ENCODE measurements around the gene NAPEPLD.
"Not testable (repeated sequence)": the region's sequence is repeated elsewhere in the genome, so short reads cannot be mapped to it uniquely, and the experiment has no call there.

Gene NAPEPLD

GRCh38 chr7:103143868-103144267, 5.0 kb downstream of the NAPEPLD start:
- DNase-seq, result no peak

DNA sequence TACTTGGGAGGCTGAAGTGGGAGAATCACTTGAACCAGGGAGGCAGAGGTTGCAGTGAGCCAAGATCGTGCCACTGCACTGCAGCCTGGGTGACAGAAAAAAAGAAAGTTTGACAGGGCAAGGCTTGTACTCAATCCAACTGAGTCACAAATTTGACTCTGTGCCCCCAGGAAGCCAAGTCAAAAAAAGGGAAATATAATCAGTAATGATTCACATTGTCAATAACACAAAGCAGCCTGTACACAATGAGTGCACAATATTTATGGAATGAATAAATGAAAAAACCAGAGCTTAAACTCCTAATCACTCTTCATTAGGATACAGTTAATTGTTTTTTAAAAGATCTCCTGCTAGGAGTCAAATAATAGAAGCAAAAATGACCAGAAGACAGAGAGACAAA, 6.4 kb downstream of the NAPEPLD start:
- DNase-seq, result no peak

GRCh38 chr7:103141753-103142404, 7.0 kb downstream of the NAPEPLD start:
- DNase-seq, result no peak

DNA sequence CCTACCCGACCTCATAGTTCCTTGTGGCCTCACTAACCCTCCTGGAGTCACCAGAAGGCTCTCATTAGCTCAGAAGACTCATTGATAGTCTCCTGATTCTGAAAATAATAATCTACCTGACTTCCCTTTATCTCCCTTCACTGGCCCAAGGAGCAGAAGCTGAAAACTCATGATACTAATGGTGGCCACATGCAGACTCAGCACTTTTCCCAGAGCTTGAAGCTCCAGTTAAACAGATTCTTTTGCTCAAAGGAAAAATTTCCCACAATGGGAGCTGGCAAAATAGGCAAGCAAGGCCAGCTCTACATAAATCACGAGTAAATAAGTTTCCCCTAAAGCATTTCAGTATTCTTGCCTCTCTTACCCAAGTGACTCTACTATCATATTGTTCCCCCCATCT, 8.2 kb downstream of the NAPEPLD start:
- DNase-seq, result no peak

DNA sequence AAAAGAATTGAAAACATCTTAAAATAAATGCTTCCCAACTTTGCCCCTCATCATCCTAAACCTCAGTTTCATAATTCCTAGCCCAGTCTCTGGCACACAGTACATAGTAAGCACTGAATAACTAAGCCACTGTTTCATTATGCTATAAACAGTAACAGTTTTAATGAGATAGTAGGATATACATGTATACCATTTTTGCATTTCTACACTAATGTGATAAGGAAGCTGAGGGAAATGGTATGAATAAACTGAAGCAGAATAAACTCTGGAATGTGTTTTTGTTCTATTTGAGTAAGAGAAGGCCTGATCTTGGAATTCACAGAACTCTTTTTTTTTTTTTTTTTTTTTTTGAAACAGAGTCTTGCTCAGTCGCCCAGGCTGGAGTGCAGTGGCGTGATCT, 8.8 kb downstream of the NAPEPLD start:
- DNase-seq, result no peak

GRCh38 chr7:103134836-103135554, 13.9 kb downstream of the NAPEPLD start:
- DNase-seq, result no peak

GRCh38 chr7:103132995-103133688, 15.8 kb downstream of the NAPEPLD start:
- no peak for DNase-seq

- no peak for DNase-seq
These were observed 17.8 kb downstream of the NAPEPLD start for GRCh38 chr7:103130901-103131624.

DNA sequence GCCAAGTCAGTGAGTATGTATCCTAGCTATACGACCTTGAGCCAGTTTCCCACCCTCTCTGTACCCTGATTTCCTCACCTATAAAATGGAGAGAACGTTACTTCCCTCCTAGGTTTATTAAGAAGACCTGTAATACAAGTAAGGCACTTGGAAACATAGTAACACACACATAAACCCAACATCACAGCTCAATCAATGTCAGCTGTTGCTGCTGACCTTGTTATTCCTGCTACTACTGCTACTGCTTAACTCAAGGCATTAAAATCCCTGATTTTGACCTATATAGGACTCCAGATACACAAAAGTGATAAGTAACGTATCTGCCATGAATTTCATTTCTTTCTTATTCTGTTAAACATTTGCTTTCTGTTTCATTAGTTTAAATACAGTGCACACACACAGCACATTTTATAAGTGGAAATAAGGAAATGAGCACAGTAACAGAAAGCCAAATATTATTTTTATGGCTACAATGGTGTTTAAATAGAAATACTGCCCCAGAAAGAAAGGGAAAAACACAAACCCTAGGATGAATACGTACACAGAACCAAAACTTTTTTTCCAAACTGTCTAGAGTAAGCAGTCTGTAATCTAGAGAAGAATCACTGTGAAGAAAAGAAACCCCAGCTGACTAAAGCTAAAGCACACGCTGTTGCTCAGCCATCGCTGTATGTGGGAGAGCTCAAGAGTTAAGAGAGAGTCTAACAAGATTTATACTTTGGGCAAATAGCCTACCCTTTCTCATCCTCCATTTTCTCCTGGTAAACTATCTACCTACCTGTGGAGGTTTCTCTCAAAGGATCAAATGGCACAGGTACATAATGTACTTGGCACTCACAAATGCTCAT, 19.0 kb downstream of the NAPEPLD start:
- DNase-seq, result no peak

DNA sequence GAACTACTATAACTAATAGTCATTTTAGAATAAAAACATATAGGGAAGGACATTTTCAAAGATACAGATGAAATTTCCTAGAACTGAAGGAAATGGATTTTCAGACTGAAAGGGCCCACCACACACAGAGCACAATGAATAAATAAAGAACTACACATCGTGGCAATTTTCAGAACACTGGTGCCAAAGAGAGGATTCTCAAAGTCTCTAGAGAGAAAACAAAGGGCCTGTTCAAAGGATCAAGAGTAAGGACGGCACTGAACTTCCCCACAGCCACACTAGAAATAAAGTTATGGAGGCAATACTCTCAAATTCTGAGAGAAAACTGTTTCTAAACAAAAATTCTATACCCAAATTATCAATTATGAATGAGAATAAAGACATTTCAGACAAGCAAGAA, 21.9 kb downstream of the NAPEPLD start:
- DNase-seq, result no peak

DNA sequence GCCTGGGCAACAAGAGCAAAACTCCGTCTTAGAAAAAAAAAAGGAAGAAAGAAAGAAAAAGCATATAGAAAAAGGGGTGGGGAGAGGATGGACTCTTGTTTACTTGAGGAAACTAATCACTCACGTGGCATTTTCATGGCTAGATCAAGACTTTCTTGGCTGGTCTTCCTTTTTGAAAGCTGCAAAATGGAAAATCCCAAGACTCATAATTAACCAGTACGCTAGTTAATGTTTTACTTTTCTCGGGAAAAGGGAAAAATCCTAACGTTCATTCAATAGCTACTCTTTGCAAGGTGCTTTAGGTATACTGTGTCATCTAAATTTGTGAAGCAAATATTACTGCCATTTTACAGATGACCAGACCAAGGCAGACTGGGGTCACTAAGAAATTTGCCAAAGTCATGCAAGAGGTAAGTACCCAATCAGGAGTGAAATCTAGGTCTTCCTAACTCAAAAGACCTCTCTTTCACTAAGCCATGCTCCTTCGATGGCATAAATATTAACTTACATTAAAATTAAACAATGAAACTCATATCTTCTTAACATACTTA, 24.4 kb downstream of the NAPEPLD start:
- no peak for DNase-seq

DNA sequence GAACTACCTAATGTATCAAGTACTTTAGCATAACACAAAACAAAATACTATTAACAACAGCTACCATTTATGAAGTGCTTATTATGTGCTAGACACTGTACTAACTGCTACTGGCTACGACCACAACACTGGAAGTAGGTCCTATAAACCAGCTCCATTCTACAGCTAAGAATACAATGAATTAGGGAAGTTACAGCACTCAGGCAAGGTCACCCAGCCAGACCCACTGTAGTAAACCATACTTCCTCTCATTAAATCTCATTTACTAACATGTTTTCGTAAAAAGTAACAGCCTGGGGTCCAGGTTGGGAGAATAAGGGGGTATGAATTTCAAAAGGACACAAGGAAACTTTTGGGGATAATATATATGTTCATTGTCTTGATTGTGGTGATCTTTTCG, 25.4 kb downstream of the NAPEPLD start:
- no peak for DNase-seq

DNA sequence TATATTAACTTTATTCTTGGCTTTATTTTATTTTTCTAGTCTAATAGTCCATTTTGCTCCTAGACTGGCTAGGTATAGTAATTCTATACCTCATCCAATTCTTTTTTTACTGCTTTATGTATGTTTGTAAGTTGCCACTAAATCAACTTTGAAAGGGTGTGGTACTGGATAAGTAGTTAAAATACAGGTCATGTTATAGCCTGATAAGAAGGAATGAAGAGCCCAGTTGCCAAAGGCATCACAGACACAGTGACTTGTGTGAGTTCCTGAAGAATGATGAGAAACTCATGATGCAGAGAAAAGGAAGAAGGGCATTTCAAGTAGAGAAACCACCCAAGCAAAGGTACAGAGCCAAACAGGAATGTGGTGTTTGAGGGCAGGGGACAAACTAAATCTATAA, 27.3 kb downstream of the NAPEPLD start:
- no peak for DNase-seq

GRCh38 chr7:103120362-103120761, 28.5 kb downstream of the NAPEPLD start:
- DNase-seq, result no peak

DNA sequence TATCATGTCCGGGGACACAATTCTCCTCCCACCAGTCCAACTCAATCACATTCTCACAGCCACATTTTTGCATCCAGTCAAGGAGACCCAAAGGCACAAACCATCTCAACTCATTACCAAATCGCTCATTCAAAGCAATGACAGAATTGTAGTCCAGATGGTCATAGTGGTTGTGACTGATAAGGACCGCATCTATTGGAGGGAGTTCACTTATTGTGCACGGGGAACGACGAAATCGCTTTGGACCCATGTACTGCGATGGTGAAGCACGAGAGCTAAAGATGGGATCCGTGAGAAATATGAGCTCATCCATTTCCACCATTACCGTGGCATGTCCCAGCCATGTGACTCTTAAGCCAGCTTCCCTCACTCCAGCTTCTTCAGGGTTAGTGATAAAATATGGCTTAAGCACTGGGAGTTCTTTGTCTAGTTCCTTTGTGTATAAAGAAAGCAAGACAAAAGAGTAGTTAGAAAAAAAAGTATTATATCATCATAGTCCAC, 29.1 kb downstream of the NAPEPLD start:
- DNase-seq, result no peak

GRCh38 chr7:103117465-103117864, 31.4 kb downstream of the NAPEPLD start:
- no peak for DNase-seq

- DNase-seq, result no peak
These were observed 31.9 kb downstream of the NAPEPLD start for GRCh38 chr7:103116991-103117390.

GRCh38 chr7:103116511-103116910, 32.4 kb downstream of the NAPEPLD start:
- DNase-seq, result no peak

GRCh38 chr7:103115771-103116170, 33.1 kb downstream of the NAPEPLD start:
- DNase-seq, result no peak

DNA sequence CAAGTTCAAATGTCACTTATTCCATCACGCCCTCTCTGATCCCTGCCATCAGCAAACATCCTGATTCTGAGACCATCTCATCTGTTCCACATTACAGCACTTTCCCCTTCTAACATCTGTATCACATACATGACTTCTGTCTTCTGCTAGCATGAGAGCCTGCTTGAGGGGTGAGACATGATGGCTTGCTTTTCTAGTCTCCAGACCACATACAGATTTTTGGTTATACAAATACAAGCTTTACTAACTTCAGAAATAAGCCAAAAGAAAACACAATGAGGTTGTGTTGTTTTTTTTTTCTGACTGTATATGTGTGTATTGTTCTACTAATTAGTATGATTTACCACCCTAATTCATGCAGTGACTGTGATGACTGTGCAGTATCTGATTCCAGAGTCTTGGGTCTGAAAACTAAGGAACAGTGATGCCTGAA, 34.3 kb downstream of the NAPEPLD start:
- DNase-seq, result no peak

GRCh38 chr7:103113164-103113563, 35.7 kb downstream of the NAPEPLD start:
- no peak for DNase-seq

DNA sequence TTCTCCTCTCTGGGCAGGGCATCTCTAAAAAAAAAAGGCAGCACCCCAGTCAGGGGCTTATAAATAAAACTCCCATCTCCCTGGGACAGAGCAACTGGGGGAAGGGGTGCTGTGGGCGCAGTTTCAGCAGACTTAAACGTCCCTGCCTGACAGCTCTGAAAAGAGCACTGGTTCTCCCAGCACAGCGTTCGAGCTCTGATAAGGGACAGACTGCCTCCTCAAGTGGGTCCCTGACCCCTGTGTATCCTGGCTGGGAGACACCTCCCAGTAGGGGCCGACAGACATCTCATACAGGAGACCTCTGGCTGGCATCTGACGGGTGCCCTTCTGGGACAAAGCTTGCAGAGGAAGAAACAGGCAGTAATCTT, 42.2 kb downstream of the NAPEPLD start:
- not testable (repeated sequence) for DNase-seq

All from stimulated activated CD4-positive, alpha-beta T cell treated with anti-CD3 and anti-CD28 coated beads, Interleukin-12 subunit alpha, Interleukin-12 subunit beta, amount 100 ng/mL, for 4 hours (primary cell).